UCSD-AML1 (cell line): ENCODE data around the gene TRIM60.
"Not testable (repeated sequence)": the region's sequence is repeated elsewhere in the genome, so short reads cannot be mapped to it uniquely, and the experiment has no call there.

Experiments used
- DNase-seq: peaks from one replicate; lab custom pipeline; 2025; ENCODE audit not compliant: unreplicated experiment; lab: John Stamatoyannopoulos, UW

The TRIM60 gene

GRCh38 chr4:165031436-165032211 is at the start of gene TRIM60:
TSS of gene TRIM60 (plus strand) at chr4:165031999. CDS start at chr4:165040073, 8,074 bp downstream.
- no peak for DNase-seq

GRCh38 chr4:164989471-164989870 is 42.3 kb upstream of the TRIM60 start:
- no peak for DNase-seq

DNA sequence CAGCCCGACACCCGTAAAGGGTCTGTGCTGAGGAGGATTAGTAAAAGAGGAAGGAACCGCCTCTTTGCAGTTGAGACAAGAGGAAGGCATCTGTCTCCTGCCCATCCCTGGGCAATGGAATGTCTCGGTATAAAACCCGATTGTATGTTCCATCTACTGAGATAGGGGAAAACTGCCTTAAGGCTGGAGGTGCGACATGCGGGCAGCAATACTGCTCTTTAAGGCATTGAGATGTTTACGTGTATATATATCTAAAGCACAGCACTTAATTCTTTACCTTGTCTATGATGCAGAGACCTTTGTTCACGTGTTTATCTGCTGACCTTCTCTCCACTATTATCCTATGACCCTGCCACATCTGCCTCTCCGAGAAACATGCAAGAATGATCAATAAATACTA is 41.0 kb upstream of the TRIM60 start:
- not testable (repeated sequence) for DNase-seq

GRCh38 chr4:164996123-164996522 is 35.7 kb upstream of the TRIM60 start:
- DNase-seq: not testable (repeated sequence)

DNA sequence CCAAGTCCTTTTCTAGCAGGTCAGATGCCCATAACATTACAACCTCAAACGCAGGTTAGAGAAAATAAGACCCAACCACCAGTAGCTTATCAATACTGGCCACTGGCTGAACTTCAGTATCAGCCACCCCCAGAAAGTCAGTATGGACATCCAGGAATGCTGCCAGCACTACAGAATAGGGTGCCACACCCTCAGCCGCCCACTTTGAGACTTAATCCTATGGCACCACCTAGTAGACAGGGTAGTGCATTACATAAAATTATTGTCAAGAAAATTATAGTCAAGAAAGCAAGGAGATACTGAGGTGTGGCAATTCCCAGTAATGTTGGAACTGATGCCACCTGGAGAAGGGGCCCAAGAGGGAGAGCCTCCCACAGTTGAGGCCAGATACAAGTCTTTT is 34.5 kb upstream of the TRIM60 start:
- no peak for DNase-seq

GRCh38 chr4:164997941-164998340 is 33.9 kb upstream of the TRIM60 start:
- DNase-seq: no peak

GRCh38 chr4:164998526-164999080 is 33.2 kb upstream of the TRIM60 start:
- not testable (repeated sequence) for DNase-seq

DNA sequence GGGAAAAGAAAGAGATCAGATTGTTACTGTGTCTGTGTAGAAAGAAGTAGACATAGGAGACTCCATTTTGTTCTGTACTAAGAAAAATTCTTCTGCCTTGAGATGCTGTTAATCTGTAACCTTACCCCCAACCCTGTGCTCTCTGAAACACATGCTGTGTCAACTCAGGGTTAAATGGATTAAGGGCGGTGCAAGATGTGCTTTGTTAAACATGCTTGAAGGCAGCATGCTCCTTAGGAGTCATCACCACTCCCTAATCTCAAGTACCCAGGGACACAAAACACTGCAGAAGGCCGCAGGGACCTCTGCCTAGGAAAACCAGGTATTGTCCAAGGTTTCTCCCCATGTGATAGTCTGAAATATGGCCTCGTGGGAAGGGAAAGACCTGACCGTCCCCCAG is 29.8 kb upstream of the TRIM60 start:
- not testable (repeated sequence) for DNase-seq

DNA sequence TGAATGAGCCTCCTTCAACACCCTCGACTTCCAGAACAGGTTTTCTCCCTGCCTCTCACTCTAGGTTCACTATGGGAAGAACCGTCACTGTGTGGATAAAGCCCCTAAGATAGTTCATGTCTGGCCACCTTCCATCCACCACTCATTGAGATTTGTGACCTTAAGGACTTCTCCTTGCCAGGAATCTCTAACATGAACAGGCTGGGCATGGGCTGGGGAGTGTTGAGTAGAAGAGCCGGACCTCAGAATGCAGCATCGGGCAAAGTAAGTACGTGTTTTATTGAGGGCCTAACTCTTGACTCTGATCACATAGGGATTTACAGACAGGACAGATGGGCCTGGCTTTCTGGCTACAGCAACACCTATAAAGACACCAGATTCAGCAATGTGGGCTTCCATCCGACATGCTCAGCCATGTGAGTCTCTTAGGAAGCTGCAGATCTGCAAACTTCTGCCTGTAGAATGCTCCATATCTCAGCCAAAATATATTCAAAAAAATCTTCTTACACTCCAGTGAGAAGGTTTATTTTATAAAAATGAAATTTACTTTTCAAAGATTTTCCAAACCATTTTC is 26.4 kb upstream of the TRIM60 start:
- no peak for DNase-seq

- DNase-seq: no peak
Measured at GRCh38 chr4:165006456-165006855, 25.3 kb upstream of the TRIM60 start.

DNA sequence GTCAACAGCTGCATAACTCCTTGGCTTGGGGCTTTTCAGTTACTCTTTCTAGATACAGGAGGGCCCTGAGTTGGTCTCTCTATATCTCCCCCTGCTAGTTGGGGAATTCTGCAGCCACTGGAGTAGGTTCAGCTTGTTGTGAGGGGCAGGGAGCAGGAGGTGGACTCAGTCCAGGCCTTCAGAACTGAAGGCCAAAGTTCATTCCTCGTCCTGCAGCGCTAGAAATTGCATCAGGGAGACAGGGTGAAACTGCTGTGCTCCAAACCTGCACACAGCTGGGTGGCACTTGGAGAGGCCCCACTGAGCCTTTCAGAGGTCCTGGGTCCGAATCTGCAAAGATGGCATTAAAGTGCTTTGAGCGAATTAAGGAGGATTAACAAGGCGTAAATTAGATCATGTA is 24.9 kb upstream of the TRIM60 start:
- DNase-seq: no peak

DNA sequence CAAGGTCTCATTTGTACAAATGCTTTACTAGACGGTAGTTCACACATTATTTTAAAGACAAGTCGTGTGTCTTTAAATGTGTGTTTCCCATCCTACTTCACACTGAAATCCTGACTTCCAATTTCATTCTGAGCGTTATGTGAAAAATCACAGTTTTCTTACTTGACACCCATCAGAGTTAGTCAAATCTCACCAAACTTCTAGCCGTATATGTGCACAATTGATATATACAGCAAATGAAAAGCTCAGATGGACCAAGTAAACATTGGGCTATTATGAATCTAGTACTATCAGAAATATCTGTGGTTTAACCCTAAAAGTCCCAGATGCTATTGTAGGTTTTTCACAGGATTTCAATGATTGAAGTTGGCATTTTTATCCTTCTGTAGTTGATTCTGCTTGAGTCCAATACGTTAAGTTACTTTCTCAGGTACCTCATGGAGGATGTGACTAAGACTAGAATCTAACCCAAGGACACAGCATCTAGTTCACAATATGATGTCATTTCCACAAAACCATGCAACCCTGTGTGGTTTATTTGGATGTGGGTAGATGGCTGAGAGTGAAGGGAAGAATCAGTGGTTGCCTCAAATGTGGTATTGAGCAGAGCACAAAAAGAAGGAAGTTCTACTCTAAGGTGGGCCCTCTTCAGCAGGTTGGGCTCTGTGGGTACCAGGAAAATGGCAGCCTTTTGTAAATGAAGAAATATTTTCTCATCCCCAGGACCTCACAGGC is 22.1 kb upstream of the TRIM60 start:
- DNase-seq: no peak

GRCh38 chr4:165010487-165010886 is 21.3 kb upstream of the TRIM60 start:
- no peak for DNase-seq

- no peak for DNase-seq
Measured at GRCh38 chr4:165010991-165011390, 20.8 kb upstream of the TRIM60 start.

DNA sequence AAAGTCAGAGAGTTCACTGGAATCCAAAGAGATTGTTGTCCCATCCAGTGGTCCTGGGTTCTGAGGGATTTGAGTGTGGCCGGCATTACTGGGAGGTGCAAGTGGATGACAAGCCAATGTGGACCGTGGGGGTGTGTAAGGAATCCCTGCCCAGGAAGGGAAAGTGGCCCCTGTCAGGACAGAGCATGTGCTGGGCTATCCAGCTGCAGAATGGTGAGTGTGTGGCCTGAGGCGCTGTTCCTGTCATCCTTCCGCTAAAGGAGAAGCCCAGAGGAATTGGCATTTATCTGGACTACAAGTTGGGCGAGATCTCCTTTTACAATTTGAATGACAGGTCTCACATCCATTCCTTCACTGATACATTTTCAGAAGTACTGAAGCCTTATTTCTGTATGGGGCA is 20.4 kb upstream of the TRIM60 start:
- DNase-seq: no peak

DNA sequence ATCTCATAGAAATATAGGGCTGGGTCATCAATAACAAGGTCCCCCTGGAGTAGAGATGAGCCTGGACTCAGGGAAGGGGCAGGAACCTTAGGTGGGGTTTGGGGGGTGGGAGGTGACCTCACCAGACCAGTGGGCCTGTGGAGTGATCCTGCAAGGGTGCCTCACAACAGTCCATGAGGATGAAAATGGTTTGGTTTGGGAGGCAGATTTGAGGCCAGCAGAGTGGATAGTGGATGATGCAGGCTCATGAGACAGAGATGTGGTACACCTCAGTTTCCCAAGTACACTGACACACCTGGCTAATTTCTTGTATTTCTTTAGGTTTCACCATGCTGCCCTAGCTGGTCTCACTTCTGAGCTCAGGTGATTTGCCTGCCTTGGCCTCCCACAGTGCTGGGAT is 18.1 kb upstream of the TRIM60 start:
- DNase-seq: no peak

DNA sequence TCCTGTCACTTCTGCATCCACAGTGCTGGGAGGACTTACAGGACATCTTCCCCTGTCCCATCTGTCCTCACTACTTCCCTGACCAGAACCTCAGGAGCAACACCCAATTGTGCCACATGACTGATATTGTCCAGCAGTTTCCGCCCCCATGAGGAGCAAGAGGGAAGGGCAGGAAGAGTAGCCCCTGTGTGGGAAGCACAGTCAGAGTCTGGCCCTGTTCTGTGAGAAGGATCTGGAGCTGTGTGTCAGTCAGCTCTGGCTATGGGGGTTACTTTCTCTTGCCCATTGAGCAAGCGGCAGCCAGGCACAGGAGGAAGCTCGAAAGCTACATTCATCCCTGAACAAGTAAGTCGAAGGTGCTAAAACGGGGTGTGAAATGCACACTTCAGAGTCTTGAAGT is 14.8 kb upstream of the TRIM60 start:
- no peak for DNase-seq

DNA sequence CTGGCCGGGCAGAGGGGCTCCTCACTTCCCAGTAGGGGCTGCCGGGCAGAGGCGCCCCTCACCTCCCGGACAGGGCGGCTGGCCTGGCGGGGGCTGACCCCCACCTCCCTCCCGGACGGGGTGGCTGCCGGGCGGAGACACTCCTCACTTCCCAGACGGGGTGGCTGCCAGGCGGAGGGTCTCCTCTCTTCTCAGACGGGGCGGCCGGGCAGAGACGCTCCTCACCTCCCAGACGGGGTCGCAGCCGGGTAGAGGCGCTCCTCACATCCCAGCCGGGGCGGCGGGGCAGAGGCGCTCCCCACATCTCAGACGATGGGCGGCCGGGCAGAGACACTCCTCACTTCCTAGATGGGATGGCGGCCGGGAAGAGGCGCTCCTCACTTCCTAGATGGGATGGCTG is 11.8 kb upstream of the TRIM60 start:
- not testable (repeated sequence) for DNase-seq

- DNase-seq: not testable (repeated sequence)
Measured at GRCh38 chr4:165025782-165026181, 6.0 kb upstream of the TRIM60 start.

GRCh38 chr4:165027762-165028402 is 3.9 kb upstream of the TRIM60 start:
- no peak for DNase-seq

DNA sequence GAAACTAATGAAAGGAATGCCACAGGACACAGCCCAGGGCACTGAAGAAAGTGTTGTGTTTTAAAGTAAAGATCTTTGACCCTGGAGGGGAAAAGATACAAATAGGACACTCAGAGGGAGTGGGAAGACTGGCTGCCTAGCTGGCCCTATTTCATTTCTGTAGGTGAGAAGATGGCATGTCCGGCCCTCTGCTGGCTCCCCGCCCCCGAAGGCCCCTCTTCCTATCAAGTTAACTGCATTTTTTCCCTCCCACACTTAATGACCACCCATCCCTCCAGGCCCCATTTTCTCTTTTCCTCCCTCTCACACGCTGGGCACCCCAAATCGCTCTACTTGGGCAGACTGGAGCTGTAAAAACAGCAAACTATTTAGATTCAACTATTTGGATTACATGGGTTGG is 16.4 kb downstream of the TRIM60 start:
- no peak for DNase-seq
